DND-41 (cell line): ENCODE measurements around the gene SUCO.

Experiments used
- ATAC-seq: fragments of 200-7000 bp; cut with Tn5 transposase; 3 replicates; pipeline ENCODE4 v1.9.1; 2021; ENCODE audit warnings: low read depth; ENCODE audit not compliant: insufficient read depth
- DNase-seq: peaks from one replicate; pipeline ENCODE4 v3.0.0-alpha.2; 2020
- H2AFZ ChIP-seq: 2 replicates; pipeline ENCODE4 v1.6.0; 2012; ENCODE audit warnings: low read depth, low read length
- H3K27ac ChIP-seq: 2 replicates; pipeline ENCODE4 v1.5.1; 2012; ENCODE audit warnings: low read length, inconsistent platforms
- H3K27me3 ChIP-seq: fragments of 200-600 bp; sonication (generic); 2 replicates; pipeline ENCODE4 v1.6.0; 2012; ENCODE audit warnings: low read length, mild to moderate bottlenecking, inconsistent platforms; ENCODE audit not compliant: insufficient read depth, poor library complexity
- H3K36me3 ChIP-seq: 2 replicates; pipeline ENCODE4 v1.5.1; 2012; ENCODE audit warnings: low read length, inconsistent platforms; ENCODE audit not compliant: insufficient read depth
- H3K4me1 ChIP-seq: 2 replicates; pipeline ENCODE4 v1.5.1; 2012; ENCODE audit warnings: mild to moderate bottlenecking, low read length; ENCODE audit not compliant: insufficient read depth
- H3K4me2 ChIP-seq: 2 replicates; pipeline ENCODE4 v1.6.0; 2012; ENCODE audit warnings: mild to moderate bottlenecking, moderate library complexity, low read length, inconsistent platforms; ENCODE audit not compliant: insufficient read depth
- H3K4me3 ChIP-seq, 2 experiments: fragments of 200-600 bp in 1 of 2; shearing (Covaris generic) in 1 of 2; 2 replicates each; pipeline ENCODE4 v1.5.1; 2012 to 2016; ENCODE audit warnings: inconsistent platforms in 2 of 2, low read length in 2 of 2, mild to moderate bottlenecking in 2 of 2, low read depth in 1 of 2, moderate library complexity in 1 of 2
- H3K79me2 ChIP-seq: 2 replicates; pipeline ENCODE4 v1.6.0; 2012; ENCODE audit warnings: low read length, inconsistent platforms; ENCODE audit not compliant: insufficient read depth
- H3K9ac ChIP-seq: 2 replicates; pipeline ENCODE4 v1.6.0; 2012; ENCODE audit warnings: low read depth, mild to moderate bottlenecking, inconsistent platforms, low read length, moderate library complexity
- H3K9me3 ChIP-seq: 2 replicates; pipeline ENCODE4 v1.5.1; 2012; ENCODE audit warnings: low read length, moderate library complexity, mild to moderate bottlenecking, inconsistent platforms; ENCODE audit not compliant: insufficient read depth, severe bottlenecking
- H4K20me1 ChIP-seq: 2 replicates; pipeline ENCODE4 v1.6.0; 2012; ENCODE audit warnings: low read length; ENCODE audit not compliant: insufficient read depth
- EZH2 ChIP-seq: IDR thresholded peaks from 3 replicates; pipeline ENCODE4 v1.6.1; 2012; ENCODE audit warnings: borderline replicate concordance, low read depth, mild to moderate bottlenecking, moderate library complexity, low read length, inconsistent platforms; ENCODE audit not compliant: severe bottlenecking
- TF ChIP-seq, protein P1 (sequence below): IDR thresholded peaks from 2 replicates; pipeline ENCODE4 v1.5.1; 2012; ENCODE audit warnings: borderline replicate concordance, low read length, moderate library complexity, mild to moderate bottlenecking; ENCODE audit not compliant: poor library complexity, severe bottlenecking; ENCODE audit errors: extremely low read depth

Gene SUCO, protein sequence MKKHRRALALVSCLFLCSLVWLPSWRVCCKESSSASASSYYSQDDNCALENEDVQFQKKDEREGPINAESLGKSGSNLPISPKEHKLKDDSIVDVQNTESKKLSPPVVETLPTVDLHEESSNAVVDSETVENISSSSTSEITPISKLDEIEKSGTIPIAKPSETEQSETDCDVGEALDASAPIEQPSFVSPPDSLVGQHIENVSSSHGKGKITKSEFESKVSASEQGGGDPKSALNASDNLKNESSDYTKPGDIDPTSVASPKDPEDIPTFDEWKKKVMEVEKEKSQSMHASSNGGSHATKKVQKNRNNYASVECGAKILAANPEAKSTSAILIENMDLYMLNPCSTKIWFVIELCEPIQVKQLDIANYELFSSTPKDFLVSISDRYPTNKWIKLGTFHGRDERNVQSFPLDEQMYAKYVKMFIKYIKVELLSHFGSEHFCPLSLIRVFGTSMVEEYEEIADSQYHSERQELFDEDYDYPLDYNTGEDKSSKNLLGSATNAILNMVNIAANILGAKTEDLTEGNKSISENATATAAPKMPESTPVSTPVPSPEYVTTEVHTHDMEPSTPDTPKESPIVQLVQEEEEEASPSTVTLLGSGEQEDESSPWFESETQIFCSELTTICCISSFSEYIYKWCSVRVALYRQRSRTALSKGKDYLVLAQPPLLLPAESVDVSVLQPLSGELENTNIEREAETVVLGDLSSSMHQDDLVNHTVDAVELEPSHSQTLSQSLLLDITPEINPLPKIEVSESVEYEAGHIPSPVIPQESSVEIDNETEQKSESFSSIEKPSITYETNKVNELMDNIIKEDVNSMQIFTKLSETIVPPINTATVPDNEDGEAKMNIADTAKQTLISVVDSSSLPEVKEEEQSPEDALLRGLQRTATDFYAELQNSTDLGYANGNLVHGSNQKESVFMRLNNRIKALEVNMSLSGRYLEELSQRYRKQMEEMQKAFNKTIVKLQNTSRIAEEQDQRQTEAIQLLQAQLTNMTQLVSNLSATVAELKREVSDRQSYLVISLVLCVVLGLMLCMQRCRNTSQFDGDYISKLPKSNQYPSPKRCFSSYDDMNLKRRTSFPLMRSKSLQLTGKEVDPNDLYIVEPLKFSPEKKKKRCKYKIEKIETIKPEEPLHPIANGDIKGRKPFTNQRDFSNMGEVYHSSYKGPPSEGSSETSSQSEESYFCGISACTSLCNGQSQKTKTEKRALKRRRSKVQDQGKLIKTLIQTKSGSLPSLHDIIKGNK (N-terminal part only)

DNA sequence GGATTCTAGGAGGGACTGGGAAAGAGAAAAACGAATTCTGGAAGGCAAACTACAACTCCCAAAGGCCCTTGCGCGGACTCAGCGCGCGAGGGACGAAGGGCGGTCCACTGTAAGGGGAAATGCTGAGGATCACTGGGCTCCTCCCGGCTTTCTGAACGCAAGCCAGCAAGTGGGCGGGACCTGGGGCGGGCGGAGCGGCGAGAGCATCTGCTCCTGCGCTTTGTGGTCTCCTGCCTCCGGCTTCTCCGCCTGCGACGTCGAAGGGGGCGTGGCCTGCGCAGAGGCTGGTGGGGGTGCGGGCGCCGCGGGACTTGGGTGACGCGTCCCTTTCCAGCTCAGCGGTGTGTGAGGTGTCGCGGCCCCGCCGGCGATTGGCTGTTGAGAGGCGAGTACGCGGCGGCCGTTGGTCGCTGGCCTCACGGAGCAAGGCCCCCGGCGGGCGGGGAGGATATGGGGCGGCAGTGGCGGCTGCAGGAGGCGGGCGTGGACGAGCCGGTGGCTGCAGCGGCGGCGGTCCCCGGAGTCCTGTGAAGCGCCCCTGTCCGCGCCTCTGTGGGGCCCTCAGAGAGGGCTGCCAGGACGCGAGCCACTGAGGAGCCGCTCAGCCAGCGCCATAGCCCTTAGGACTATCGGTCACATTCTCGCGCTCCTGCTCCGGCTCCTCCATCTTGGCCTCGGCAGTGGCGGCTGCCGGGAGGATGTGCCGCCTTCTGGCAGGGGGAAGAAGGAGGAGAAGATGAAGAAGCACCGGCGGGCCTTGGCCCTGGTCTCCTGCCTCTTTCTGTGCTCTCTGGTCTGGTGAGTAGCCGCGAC is at the start of gene SUCO:
SUCO (plus strand) TSS at position 451 of the 813 bp plus-strand sequence; CDS start at position 737, 286 bp downstream.
- peak within 1 kb of the TSS; percentile 86 for H3K9ac ChIP-seq
- peak; percentile 84 for ATAC-seq
- DNase-seq, result peak; percentile 100
- H4K20me1 ChIP-seq, result peaks cover 24% of the 10 kb centered on the region; the same call in 1 of the 2 replicates
- peak within 1 kb of the TSS; percentile 99 for H2AFZ ChIP-seq
- peak within 1 kb of the TSS; percentile 73 to 85 for H3K4me3 ChIP-seq
- peaks cover 8% of the 10 kb centered on the region for H3K27me3 ChIP-seq
- H3K27ac ChIP-seq, result peak within 1 kb of the TSS; percentile 91
- H3K4me2 ChIP-seq, result peak within 1 kb of the TSS; percentile 91
- TF ChIP-seq, protein P1, sequence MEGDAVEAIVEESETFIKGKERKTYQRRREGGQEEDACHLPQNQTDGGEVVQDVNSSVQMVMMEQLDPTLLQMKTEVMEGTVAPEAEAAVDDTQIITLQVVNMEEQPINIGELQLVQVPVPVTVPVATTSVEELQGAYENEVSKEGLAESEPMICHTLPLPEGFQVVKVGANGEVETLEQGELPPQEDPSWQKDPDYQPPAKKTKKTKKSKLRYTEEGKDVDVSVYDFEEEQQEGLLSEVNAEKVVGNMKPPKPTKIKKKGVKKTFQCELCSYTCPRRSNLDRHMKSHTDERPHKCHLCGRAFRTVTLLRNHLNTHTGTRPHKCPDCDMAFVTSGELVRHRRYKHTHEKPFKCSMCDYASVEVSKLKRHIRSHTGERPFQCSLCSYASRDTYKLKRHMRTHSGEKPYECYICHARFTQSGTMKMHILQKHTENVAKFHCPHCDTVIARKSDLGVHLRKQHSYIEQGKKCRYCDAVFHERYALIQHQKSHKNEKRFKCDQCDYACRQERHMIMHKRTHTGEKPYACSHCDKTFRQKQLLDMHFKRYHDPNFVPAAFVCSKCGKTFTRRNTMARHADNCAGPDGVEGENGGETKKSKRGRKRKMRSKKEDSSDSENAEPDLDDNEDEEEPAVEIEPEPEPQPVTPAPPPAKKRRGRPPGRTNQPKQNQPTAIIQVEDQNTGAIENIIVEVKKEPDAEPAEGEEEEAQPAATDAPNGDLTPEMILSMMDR, result peak; percentile 41
- TF ChIP-seq EZH2, result no peak
- peaks cover 50% of the 10 kb centered on the region for H3K79me2 ChIP-seq
- H3K9me3 ChIP-seq, result no peaks in the 10 kb centered on the region
- H3K4me1 ChIP-seq, result peaks cover 47% of the 10 kb centered on the region
- H3K36me3 ChIP-seq, result no peaks in the 10 kb centered on the region; the same call in 1 of the 2 replicates

DNA sequence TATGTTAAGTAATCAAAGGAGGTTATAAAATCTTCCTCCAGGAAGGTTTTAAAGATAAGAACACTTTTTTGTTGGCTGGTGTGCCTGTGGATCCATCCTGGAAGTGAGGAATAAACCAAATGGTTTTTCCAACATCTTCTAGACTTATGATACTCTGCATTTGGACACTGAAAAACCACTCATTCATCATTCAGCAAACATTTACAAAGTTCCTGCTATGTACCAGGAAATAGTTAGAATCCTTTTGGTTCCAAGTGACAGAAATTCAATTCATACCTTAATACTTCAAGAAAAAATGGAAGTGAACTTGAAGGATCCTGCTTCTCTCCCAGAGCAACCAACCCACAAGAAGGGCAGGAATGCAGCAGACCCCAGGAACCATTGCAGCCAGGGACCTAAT is 49.5 kb upstream of the SUCO start:
- Histone ChIP-seq H3K4me1 (peaks cover 28% of the 10 kb centered on the region), H3K4me2 (no peak overlapping the region), H3K27ac (no peak overlapping the region), H3K4me3 (no peak overlapping the region), H3K9ac (no peak overlapping the region), H2AFZ (no peak overlapping the region), H3K27me3 (peaks cover 5% of the 10 kb centered on the region), H3K36me3 (no peaks in the 10 kb centered on the region), H4K20me1 (no peaks in the 10 kb centered on the region), H3K9me3 (no peaks in the 10 kb centered on the region), H3K79me2 (no peaks in the 10 kb centered on the region)
- ATAC-seq (no peak), DNase-seq (no peak)
- TF ChIP-seq EZH2, result no peak
- TF ChIP-seq, protein P1, result no peak

DNA sequence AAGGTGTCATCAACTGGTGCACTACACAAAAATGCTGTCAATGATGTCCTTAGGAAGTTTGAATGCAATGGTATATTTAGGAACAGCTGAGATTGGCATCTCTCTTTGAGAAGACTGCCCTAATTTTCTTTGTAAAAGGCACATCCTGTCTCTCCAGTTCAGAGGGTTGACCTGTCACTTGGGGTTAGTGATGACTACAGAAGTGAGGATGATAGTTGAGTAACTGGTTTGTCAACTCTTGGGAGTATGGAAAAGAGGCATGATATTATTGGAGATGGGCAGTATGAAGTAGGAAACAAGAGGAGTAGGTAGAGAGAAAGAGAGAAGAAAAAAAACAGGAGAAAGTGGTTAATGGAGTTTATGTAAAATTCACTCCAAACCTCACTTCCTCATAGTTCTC is 48.7 kb upstream of the SUCO start:
- no peak for TF ChIP-seq EZH2
- TF ChIP-seq, protein P1, result no peak
- H3K79me2 ChIP-seq, result no peaks in the 10 kb centered on the region
- H3K4me1 ChIP-seq, result peaks cover 28% of the 10 kb centered on the region
- no peaks in the 10 kb centered on the region for H3K9me3 ChIP-seq
- H2AFZ ChIP-seq, result no peak overlapping the region
- H3K27me3 ChIP-seq, result peaks cover 5% of the 10 kb centered on the region
- no peak overlapping the region for H3K27ac ChIP-seq
- no peaks in the 10 kb centered on the region for H3K36me3 ChIP-seq
- no peak overlapping the region for H3K9ac ChIP-seq
- no peak overlapping the region for H3K4me3 ChIP-seq
- no peak overlapping the region for H3K4me2 ChIP-seq
- ATAC-seq, result no peak
- no peak for DNase-seq
- no peaks in the 10 kb centered on the region for H4K20me1 ChIP-seq
